ENCODE measurements around the gene PFN3.

The PFN3 gene

GRCh38 chr5:177350776-177351391 is 49.6 kb downstream of the PFN3 start:
- H3K27ac ChIP-seq: peak overlapping the region; percentile 93
- DNase-seq (ENCODE audit: low read depth, low spot score): no peak

Data from epithelial cell of prostate (primary cell).